Caco-2 (cell line): Measurements from ENCODE around the gene RBM25. TPM values are rescaled to one million over a fixed set of nuclear protein-coding genes. Genes with fewer than 3 reads are reported as not detected.

ENCODE experiments used
- BruUV-seq: library from RNA; stranded (reverse); fragments of 400-500 nt; replicated peaks from 2 replicates; lab custom pipeline; 2021; lab: Mats Ljungman, UMichigan
- CTCF ChIA-PET: fragments of 300-600 bp; sonication (Branson Sonifier 250); formaldehyde crosslinking; loops from one replicate; lab custom pipeline; 2022; ENCODE audit warnings: antibody characterized with exemption; lab: Charles Lee
- POLR2A ChIA-PET: fragments of 300-600 bp; sonication (Branson Sonifier 250); formaldehyde crosslinking; loops from one replicate; lab custom pipeline; 2022; ENCODE audit warnings: antibody characterized with exemption; lab: Charles Lee
- DNase-seq, 2 experiments: peaks; one replicate each; pipeline versions ENCODE4 v3.0.0 to v3.0.0-alpha.2; 2020 to 2022
- H3K27me3 ChIP-seq: replicated peaks from 2 replicates; pipeline ENCODE4 v1.6.0; 2011; ENCODE audit warnings: low read length; ENCODE audit not compliant: control insufficient read depth, insufficient read depth
- H3K36me3 ChIP-seq: 2 replicates; pipeline ENCODE4 v1.5.1; 2011; ENCODE audit warnings: low read length; ENCODE audit not compliant: control insufficient read depth, insufficient read depth
- H3K4me1 ChIP-seq: fragments of 250-450 bp; sonication (Bioruptor Pico); 2 replicates; pipeline ENCODE4 v1.5.1; 2020; ENCODE audit warnings: mild to moderate bottlenecking
- H3K4me3 ChIP-seq: 2 replicates; pipeline ENCODE4 v1.5.1; 2011; ENCODE audit warnings: low read depth, mild to moderate bottlenecking, control low read depth, low read length
- H3K9me3 ChIP-seq: fragments of 250-450 bp; sonication (Bioruptor Pico); 2 replicates; pipeline ENCODE4 v1.5.1; 2020; ENCODE audit warnings: mild to moderate bottlenecking, moderate library complexity
- H3K27ac Mint-ChIP-seq: one replicate; pipeline ENCODE4 v1.8.0; 2022; ENCODE audit warnings: mixed read lengths; ENCODE audit not compliant: unreplicated experiment
- H3K27me3 Mint-ChIP-seq: one replicate; pipeline ENCODE4 v1.8.0; 2022; ENCODE audit warnings: mixed read lengths; ENCODE audit not compliant: insufficient read depth, unreplicated experiment
- H3K36me3 Mint-ChIP-seq: one replicate; pipeline ENCODE4 v1.8.0; 2022; ENCODE audit warnings: mild to moderate bottlenecking, mixed read lengths; ENCODE audit not compliant: insufficient read depth, unreplicated experiment
- H3K4me1 Mint-ChIP-seq: one replicate; pipeline ENCODE4 v1.8.0; 2022; ENCODE audit warnings: low read depth, mixed read lengths; ENCODE audit not compliant: unreplicated experiment
- H3K4me3 Mint-ChIP-seq: one replicate; pipeline ENCODE4 v1.8.0; 2022; ENCODE audit warnings: mild to moderate bottlenecking, moderate library complexity, mixed read lengths; ENCODE audit not compliant: unreplicated experiment
- H3K9me3 Mint-ChIP-seq: one replicate; pipeline ENCODE4 v1.8.0; 2022; ENCODE audit warnings: mixed read lengths; ENCODE audit not compliant: unreplicated experiment
- intact Hi-C: fragments of 100-400 bp; cut with micrococcal nuclease; formaldehyde crosslinking; loops from one replicate; pipeline ENCODE4 v1.10.0; 2022; ENCODE audit not compliant: unreplicated experiment
- total RNA-seq: library from RNA; stranded (reverse); gene quantifications from 2 replicates; pipeline ENCODE4 v1.2.3, GENCODE V29; 2022
- TF ChIP-seq, protein P1 (sequence below), 2 experiments: fragments of 200-600 bp in 1 of 2; IDR thresholded peaks; 1 replicate in 1 of 2; 2 replicates in 1 of 2; pipeline versions ENCODE4 v1.5.1 to v1.8.0; 2011 to 2022; ENCODE audit warnings: antibody characterized with exemption in 1 of 2, control low read depth in 1 of 2, inconsistent platforms in 1 of 2, low read depth in 1 of 2, low read length in 1 of 2, mild to moderate bottlenecking in 1 of 2, moderate library complexity in 1 of 2; ENCODE audit not compliant: insufficient read depth in 1 of 2, severe bottlenecking in 1 of 2, unreplicated experiment in 1 of 2

Gene RBM25
- total RNA-seq, 1 experiment from 2014 or later = 89.3 TPM

DNA sequence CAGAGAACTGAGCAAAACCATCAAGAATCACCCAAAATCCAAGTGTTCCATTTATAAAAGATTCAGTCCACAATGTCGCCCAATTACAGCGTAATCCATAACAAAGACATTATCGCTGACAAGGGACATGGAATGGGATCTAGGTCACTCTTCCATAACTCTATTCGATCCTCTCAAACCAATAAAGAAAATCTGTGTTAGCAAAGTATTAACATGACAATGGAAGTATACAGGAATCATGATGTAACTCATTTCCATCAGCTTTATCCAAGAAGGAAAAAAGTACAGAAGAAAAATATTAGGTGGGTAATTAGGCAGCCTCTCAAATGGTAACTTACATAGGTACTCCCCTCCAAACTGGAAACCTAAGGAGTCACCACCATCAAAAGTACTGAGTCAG, 36.3 kb upstream of the RBM25 start:
- Mint-ChIP-seq H3K27ac (no peak overlapping the region), H3K36me3 (peaks cover 35% of the 10 kb centered on the region), H3K27me3 (no peaks in the 10 kb centered on the region), H3K4me3 (no peak overlapping the region), H3K4me1 (no peaks in the 10 kb centered on the region), H3K9me3 (no peaks in the 10 kb centered on the region)
- no peaks in the 10 kb centered on the region; the same call in 1 of the 2 replicates for H3K36me3 ChIP-seq
- peaks cover 2% of the 10 kb centered on the region; the same call in 1 of the 2 replicates for H3K4me1 ChIP-seq
- DNase-seq = no peak
- no peak overlapping the region for H3K4me3 ChIP-seq
- no peaks in the 10 kb centered on the region for H3K9me3 ChIP-seq
- TF ChIP-seq, protein P1, sequence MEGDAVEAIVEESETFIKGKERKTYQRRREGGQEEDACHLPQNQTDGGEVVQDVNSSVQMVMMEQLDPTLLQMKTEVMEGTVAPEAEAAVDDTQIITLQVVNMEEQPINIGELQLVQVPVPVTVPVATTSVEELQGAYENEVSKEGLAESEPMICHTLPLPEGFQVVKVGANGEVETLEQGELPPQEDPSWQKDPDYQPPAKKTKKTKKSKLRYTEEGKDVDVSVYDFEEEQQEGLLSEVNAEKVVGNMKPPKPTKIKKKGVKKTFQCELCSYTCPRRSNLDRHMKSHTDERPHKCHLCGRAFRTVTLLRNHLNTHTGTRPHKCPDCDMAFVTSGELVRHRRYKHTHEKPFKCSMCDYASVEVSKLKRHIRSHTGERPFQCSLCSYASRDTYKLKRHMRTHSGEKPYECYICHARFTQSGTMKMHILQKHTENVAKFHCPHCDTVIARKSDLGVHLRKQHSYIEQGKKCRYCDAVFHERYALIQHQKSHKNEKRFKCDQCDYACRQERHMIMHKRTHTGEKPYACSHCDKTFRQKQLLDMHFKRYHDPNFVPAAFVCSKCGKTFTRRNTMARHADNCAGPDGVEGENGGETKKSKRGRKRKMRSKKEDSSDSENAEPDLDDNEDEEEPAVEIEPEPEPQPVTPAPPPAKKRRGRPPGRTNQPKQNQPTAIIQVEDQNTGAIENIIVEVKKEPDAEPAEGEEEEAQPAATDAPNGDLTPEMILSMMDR (IDR thresholded peaks at IDR 0.05; ENCODE audit: insufficient read depth in 1 of 2, low read depth in 1 of 2, low read length in 1 of 2, severe bottlenecking in 1 of 2, unreplicated experiment in 1 of 2) = no peak
- ChIA-PET POLR2A (no interaction called here), CTCF (no interaction called here)
- H3K27me3 ChIP-seq = no peaks in the 10 kb centered on the region
- intact Hi-C loops = no loop called here
- no TSS peak for BruUV-seq

DNA sequence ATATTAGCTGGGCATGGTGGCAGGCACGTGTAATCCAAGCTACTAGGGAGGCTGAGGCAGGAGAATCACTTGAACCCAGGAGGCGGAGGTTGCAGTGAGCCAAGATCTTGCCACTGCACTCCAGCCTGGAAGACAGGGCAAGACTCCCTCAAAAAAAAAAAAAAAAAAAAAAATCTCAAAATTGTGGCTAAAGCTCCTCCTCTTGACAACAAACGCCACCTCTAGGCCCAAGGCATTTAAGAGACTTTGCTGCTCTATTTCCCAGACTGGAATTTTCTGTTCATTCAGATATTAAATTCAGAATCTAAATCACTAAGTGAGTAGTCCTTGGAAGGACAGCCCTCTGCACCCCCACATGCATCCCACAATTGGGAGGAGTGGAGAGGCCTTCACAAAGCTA, 32.8 kb upstream of the RBM25 start:
- H3K27me3 ChIP-seq = no peaks in the 10 kb centered on the region
- Mint-ChIP-seq H3K4me1 (no peaks in the 10 kb centered on the region), H3K4me3 (peak overlapping the region; percentile 91), H3K36me3 (peaks cover 24% of the 10 kb centered on the region), H3K27me3 (no peaks in the 10 kb centered on the region), H3K27ac (no peak overlapping the region), H3K9me3 (no peaks in the 10 kb centered on the region)
- no peaks in the 10 kb centered on the region for H3K9me3 ChIP-seq
- no peaks in the 10 kb centered on the region for H3K36me3 ChIP-seq
- no TSS peak for BruUV-seq
- H3K4me3 ChIP-seq = no peak overlapping the region
- POLR2A ChIA-PET = interaction anchor here (0.7 kb wide), 1 partner anchor 47 kb away, joined by 3 read pairs; no protein-coding TSS in a partner anchor
- CTCF ChIA-PET = no interaction called here
- no peak for DNase-seq
- intact Hi-C loops = no loop called here
- peaks cover 7% of the 10 kb centered on the region; the same call in 1 of the 2 replicates for H3K4me1 ChIP-seq
- TF ChIP-seq, protein P1 (IDR thresholded peaks at IDR 0.05; ENCODE audit: insufficient read depth in 1 of 2, low read depth in 1 of 2, low read length in 1 of 2, severe bottlenecking in 1 of 2, unreplicated experiment in 1 of 2) = no peak

DNA sequence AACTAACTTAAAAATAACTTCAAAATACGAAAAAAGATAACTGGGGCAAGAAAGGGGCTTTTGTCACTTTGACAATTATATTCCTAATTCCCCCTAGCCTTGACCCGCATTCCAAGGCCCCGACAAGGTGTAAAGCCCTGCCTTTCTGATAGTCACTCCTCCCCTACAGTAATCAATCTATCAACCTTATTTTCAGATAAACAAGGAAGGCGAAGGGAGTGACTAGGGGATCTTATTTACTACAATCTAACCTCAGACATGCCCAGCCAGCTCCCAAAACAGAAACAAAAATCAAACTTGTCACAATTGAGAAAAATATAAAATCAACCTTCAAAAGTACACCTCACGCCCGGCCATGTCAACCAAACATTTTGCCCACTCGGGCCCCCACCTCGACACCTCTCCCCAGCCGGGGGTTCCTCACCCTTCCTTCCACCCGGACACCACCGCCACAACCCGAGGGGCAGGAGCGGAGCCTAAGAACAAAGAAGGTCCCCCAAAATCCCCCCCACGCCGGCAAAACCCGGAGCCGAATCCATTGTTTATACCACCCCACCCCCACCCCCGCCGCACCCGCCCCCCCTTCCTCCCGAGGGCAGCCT, 32.0 kb upstream of the RBM25 start:
- peak overlapping the region; percentile 84 for H3K27ac Mint-ChIP-seq
- H3K9me3 Mint-ChIP-seq = no peaks in the 10 kb centered on the region
- TF ChIP-seq, protein P1 (IDR thresholded peaks at IDR 0.05; ENCODE audit: insufficient read depth in 1 of 2, low read depth in 1 of 2, low read length in 1 of 2, severe bottlenecking in 1 of 2, unreplicated experiment in 1 of 2) = no peak

More for the DNA sequence above, 32.0 kb upstream of the RBM25 start:
- Histone ChIP-seq H3K4me1 (peaks cover 7% of the 10 kb centered on the region; the same call in 1 of the 2 replicates), H3K9me3 (no peaks in the 10 kb centered on the region), H3K4me3 (peak overlapping the region; percentile 74), H3K36me3 (no peaks in the 10 kb centered on the region), H3K27me3 (no peaks in the 10 kb centered on the region)
- ChIA-PET POLR2A (interaction anchor here (0.7 to 1.6 kb wide), 3 partner anchors 32 to 110 kb away, joined by 3 to 35 read pairs (median 12); partner anchors contain the start of genes PSEN1 and RBM25), CTCF (interaction anchor here (0.7 to 1.4 kb wide), 3 partner anchors 33 to 605 kb away, joined by 3 to 5 read pairs (median 5); no protein-coding TSS in a partner anchor)
- TSS peak; percentile 48 for BruUV-seq
- intact Hi-C loops = no loop called here
- DNase-seq = no peak
- H3K27me3 Mint-ChIP-seq = no peaks in the 10 kb centered on the region
- H3K4me1 Mint-ChIP-seq = no peaks in the 10 kb centered on the region
- peaks cover 24% of the 10 kb centered on the region for H3K36me3 Mint-ChIP-seq
- H3K4me3 Mint-ChIP-seq = peak overlapping the region; percentile 91
